BE2C (cell line): Measurements from ENCODE around the gene RAVER1.

ENCODE experiments used
- DNase-seq: peaks from one replicate; pipeline ENCODE4 v3.0.0-alpha.2; 2020
- H3K27me3 ChIP-seq: fragments of 250-450 bp; sonication (Bioruptor Pico); 2 replicates; pipeline ENCODE4 v1.5.1; 2020; ENCODE audit warnings: mild to moderate bottlenecking
- H3K36me3 ChIP-seq: fragments of 250-450 bp; sonication (Bioruptor Pico); 2 replicates; pipeline ENCODE4 v1.5.1; 2020; ENCODE audit warnings: mild to moderate bottlenecking
- H3K4me1 ChIP-seq: fragments of 250-450 bp; sonication (Bioruptor Pico); 2 replicates; pipeline ENCODE4 v1.5.1; 2020
- H3K4me3 ChIP-seq: 2 replicates; pipeline ENCODE4 v1.5.1; 2011; ENCODE audit warnings: low read depth, low read length
- H3K9me3 ChIP-seq: fragments of 250-450 bp; sonication (Bioruptor Pico); 2 replicates; pipeline ENCODE4 v1.5.1; 2020
- CTCF ChIP-seq: IDR thresholded peaks from 2 replicates; pipeline ENCODE4 v1.5.1; 2012; ENCODE audit warnings: mild to moderate bottlenecking, low read depth, low read length

Gene RAVER1

GRCh38 chr19:10269333-10270179, 63.8 kb downstream of the RAVER1 start:
- TF ChIP-seq CTCF: peak; percentile 94
- Histone ChIP-seq H3K4me1 (no peaks in the 10 kb centered on the region), H3K4me3 (peak overlapping the region; percentile 25; the same call in 1 of the 2 replicates), H3K36me3 (no peaks in the 10 kb centered on the region), H3K27me3 (peaks cover 49% of the 10 kb centered on the region), H3K9me3 (no peaks in the 10 kb centered on the region)
- peak; percentile 84 for DNase-seq

DNA sequence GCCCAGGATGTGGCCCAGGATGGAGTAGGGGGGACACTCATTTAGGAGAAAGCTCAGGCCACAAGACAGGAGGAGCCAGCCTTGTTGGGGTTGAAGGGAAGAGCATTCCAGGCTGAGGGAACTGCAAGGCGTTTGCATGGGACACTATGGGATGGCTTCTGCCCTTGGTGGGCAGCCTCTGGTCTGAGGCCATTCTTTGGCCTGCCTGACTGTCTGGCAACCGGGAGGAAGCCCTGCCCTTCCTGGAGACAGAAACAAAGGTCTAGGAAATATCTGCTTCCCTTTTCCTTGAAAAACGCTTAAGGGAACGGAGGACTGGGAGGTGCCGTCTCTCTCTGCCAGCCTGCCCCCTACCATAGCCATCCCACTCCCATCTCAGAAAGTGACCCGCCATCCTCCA, 65.3 kb downstream of the RAVER1 start:
- Histone ChIP-seq H3K36me3 (no peaks in the 10 kb centered on the region), H3K27me3 (peaks cover 36% of the 10 kb centered on the region), H3K4me3 (no peak overlapping the region), H3K4me1 (no peaks in the 10 kb centered on the region), H3K9me3 (no peaks in the 10 kb centered on the region)
- DNase-seq: no peak
- no peak for TF ChIP-seq CTCF

GRCh38 chr19:10266706-10267105, 66.6 kb downstream of the RAVER1 start:
- no peak for TF ChIP-seq CTCF

More at GRCh38 chr19:10266706-10267105, 66.6 kb downstream of the RAVER1 start:
- Histone ChIP-seq H3K4me1 (no peaks in the 10 kb centered on the region), H3K9me3 (no peaks in the 10 kb centered on the region), H3K36me3 (no peaks in the 10 kb centered on the region), H3K27me3 (peaks cover 23% of the 10 kb centered on the region), H3K4me3 (no peak overlapping the region)
- DNase-seq: no peak
